ENCODE results near the gene NEURL3.

DNA sequence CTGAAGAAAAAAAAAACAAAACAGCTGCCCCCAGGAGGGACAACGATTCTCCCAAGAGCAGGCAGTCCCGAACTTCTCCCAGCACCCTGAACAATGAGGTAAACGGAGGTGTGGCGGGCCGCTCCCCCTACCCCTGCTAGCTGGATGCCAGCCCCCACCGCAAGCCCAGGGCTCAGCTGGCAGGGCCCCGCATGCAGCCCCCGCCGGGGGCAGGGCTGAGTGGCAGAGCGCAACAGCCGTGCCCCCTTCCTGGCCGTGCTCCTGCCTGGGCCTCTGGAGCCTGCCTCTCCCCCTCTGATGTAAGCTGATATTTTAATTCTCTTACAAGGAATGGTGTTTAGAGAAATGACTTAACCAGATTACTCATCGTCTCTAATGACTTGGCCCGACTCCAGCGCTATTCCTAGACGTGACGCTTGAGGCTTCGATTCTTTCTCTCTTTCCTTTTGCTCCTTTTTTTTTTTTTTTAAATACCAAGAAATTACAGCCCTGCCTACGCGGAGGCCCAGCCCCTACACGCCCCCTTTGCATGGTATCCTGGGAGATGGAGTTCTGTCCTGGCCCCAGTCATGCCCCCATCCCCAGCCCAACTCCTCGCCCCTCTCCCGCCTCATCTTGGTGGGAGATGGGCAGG, 26.8 kb upstream of the NEURL3 start:
- peak; percentile 79 for TF ChIP-seq SMARCA4 (IDR thresholded peaks at IDR 0.05)
- TF ChIP-seq ARID1B (IDR thresholded peaks at IDR 0.05) = peak; percentile 66
- TF ChIP-seq, protein P1, sequence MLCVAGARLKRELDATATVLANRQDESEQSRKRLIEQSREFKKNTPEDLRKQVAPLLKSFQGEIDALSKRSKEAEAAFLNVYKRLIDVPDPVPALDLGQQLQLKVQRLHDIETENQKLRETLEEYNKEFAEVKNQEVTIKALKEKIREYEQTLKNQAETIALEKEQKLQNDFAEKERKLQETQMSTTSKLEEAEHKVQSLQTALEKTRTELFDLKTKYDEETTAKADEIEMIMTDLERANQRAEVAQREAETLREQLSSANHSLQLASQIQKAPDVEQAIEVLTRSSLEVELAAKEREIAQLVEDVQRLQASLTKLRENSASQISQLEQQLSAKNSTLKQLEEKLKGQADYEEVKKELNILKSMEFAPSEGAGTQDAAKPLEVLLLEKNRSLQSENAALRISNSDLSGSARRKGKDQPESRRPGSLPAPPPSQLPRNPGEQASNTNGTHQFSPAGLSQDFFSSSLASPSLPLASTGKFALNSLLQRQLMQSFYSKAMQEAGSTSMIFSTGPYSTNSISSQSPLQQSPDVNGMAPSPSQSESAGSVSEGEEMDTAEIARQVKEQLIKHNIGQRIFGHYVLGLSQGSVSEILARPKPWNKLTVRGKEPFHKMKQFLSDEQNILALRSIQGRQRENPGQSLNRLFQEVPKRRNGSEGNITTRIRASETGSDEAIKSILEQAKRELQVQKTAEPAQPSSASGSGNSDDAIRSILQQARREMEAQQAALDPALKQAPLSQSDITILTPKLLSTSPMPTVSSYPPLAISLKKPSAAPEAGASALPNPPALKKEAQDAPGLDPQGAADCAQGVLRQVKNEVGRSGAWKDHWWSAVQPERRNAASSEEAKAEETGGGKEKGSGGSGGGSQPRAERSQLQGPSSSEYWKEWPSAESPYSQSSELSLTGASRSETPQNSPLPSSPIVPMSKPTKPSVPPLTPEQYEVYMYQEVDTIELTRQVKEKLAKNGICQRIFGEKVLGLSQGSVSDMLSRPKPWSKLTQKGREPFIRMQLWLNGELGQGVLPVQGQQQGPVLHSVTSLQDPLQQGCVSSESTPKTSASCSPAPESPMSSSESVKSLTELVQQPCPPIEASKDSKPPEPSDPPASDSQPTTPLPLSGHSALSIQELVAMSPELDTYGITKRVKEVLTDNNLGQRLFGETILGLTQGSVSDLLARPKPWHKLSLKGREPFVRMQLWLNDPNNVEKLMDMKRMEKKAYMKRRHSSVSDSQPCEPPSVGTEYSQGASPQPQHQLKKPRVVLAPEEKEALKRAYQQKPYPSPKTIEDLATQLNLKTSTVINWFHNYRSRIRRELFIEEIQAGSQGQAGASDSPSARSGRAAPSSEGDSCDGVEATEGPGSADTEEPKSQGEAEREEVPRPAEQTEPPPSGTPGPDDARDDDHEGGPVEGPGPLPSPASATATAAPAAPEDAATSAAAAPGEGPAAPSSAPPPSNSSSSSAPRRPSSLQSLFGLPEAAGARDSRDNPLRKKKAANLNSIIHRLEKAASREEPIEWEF (CRISPR knock-in tag; IDR thresholded peaks at IDR 0.05) = no peak
- TF ChIP-seq ZBTB43 (CRISPR knock-in tag; IDR thresholded peaks at IDR 0.05) = no peak
- TF ChIP-seq EGR1 (conservative IDR thresholded peaks at IDR 0.05) = peak; percentile 73
- TF ChIP-seq NUFIP1 (IDR thresholded peaks at IDR 0.05; ENCODE audit: partially characterized antibody) = no peak
- no peak for TF ChIP-seq POLR3G (IDR thresholded peaks at IDR 0.05; ENCODE audit: extremely low read depth, insufficient read length, insufficient replicate concordance)
- TF ChIP-seq ZNF146 (CRISPR knock-in tag; IDR thresholded peaks at IDR 0.05; ENCODE audit: unreplicated experiment) = no peak
- no peak for TF ChIP-seq ZBTB33 (CRISPR knock-in tag; IDR thresholded peaks at IDR 0.05)
- TF ChIP-seq WHSC1 (IDR thresholded peaks at IDR 0.05; ENCODE audit: low read length) = no peak

Measured in K562 (cell line).